Type B pancreatic cell (in vitro differentiated cells): ENCODE measurements around the gene PRADC1. TPM values are rescaled to one million over a fixed set of nuclear protein-coding genes. Genes with fewer than 3 reads are reported as not detected.
A peak's percentile ranks its signal among the peaks of the same experiment; 100 is the strongest.

ENCODE experiments used
- DNase-seq: peaks from one replicate; pipeline ENCODE4 v3.0.0; 2021; ENCODE audit warnings: mixed read lengths; ENCODE audit not compliant: unreplicated experiment; ENCODE audit errors: extremely low spot score
- H3K27ac Mint-ChIP-seq: 2 replicates; pipeline ENCODE4 v1.8.0; 2021; ENCODE audit warnings: mild to moderate bottlenecking, mixed read lengths
- H3K27me3 Mint-ChIP-seq: 2 replicates; pipeline ENCODE4 v1.8.0; 2021; ENCODE audit warnings: mixed read lengths
- H3K36me3 Mint-ChIP-seq: 2 replicates; pipeline ENCODE4 v1.8.0; 2021; ENCODE audit warnings: mixed read lengths
- H3K4me1 Mint-ChIP-seq: one replicate; pipeline ENCODE4 v1.8.0; 2021; ENCODE audit warnings: mixed read lengths; ENCODE audit not compliant: unreplicated experiment
- H3K4me3 Mint-ChIP-seq: 2 replicates; pipeline ENCODE4 v1.8.0; 2021; ENCODE audit warnings: mild to moderate bottlenecking, mixed read lengths
- H3K9me3 Mint-ChIP-seq: 2 replicates; pipeline ENCODE4 v1.8.0; 2021; ENCODE audit warnings: mixed read lengths
- total RNA-seq: library from RNA; stranded (reverse); gene quantifications from 2 replicates; pipeline ENCODE4 v1.2.1, GENCODE V29; 2021; ENCODE audit warnings: low replicate concordance
- TF ChIP-seq, protein P1 (sequence below): fragments of 200-600 bp; sonication (generic); conservative IDR thresholded peaks from 2 replicates; pipeline ENCODE4 v1.5.0; 2021; ENCODE audit warnings: antibody characterized with exemption, mild to moderate bottlenecking

The PRADC1 gene
- total RNA-seq, 1 donor from 2014 or later: 16.3 TPM

DNA sequence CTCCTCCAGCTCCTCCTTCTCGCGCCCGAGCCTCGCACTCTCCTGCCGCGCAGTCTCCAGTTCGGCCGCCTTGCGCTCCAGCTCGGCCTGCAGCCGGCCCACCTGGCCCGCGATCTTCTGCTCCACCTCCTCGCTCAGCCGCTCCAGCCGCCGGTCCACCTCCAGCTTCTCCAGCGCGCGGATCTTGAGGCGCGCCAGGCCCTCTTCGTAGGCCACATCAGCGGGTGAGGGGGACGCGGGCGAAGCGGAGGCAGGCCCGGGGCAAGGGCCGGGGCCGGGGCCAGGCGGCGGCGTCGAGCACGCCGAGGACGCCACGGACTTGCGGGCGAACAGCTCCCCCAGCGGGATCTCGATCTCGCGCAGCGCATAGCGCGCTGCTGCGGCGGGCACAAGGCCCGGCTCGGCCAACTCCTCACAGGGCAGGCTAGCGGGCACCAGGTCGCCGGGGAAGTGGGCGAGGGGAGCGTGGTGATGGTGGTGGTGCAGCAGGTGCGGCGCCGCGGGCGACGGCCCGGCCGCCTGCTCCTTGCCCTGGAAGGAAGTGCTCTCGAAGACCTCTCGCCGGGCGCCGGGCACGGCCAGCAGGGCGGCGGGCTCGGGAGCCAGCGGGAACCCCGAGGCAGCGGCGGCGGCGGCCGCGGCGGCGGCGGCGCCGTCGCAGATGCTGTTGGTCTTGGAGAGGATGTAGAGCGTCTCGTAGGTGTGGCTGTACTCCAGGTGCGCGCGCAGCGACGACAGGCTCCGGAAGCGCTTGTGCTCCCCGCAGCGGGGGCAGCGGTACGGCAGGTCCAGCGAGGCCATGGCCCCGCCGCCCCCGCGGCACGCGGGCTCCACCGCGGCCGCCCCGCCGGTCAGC lies 36.0 kb upstream of the PRADC1 start:
- H3K36me3 Mint-ChIP-seq: peaks cover 4% of the 10 kb centered on the region
- peaks cover 53% of the 10 kb centered on the region for H3K27me3 Mint-ChIP-seq
- no peaks in the 10 kb centered on the region for H3K4me1 Mint-ChIP-seq
- no peaks in the 10 kb centered on the region for H3K9me3 Mint-ChIP-seq
- TF ChIP-seq, protein P1, sequence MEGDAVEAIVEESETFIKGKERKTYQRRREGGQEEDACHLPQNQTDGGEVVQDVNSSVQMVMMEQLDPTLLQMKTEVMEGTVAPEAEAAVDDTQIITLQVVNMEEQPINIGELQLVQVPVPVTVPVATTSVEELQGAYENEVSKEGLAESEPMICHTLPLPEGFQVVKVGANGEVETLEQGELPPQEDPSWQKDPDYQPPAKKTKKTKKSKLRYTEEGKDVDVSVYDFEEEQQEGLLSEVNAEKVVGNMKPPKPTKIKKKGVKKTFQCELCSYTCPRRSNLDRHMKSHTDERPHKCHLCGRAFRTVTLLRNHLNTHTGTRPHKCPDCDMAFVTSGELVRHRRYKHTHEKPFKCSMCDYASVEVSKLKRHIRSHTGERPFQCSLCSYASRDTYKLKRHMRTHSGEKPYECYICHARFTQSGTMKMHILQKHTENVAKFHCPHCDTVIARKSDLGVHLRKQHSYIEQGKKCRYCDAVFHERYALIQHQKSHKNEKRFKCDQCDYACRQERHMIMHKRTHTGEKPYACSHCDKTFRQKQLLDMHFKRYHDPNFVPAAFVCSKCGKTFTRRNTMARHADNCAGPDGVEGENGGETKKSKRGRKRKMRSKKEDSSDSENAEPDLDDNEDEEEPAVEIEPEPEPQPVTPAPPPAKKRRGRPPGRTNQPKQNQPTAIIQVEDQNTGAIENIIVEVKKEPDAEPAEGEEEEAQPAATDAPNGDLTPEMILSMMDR: peak; percentile 50
- DNase-seq: no peak
- no peak overlapping the region for H3K27ac Mint-ChIP-seq
- H3K4me3 Mint-ChIP-seq: peak overlapping the region; percentile 79

DNA sequence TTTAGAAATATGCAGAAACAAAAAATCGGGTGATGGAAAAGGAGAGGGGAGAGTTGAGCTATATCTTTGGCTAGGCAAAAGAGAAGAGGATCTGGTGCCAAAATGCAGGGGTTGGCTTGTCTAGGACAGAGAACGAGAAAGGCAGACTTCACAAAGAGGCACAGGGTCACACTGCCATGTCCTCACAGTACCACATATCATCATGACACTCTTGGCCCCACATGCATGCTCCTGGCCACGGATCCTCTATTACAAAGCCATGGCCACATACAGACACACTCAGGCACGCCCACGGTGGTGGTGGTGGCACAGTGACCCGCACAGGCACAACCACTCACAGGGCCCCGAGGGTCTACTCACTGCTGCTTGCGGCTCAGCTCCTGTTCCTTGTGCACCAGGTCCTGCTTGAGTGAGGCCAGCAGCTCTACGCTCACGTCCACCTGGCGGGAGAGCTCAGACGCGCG lies 35.4 kb upstream of the PRADC1 start:
- Mint-ChIP-seq H3K27me3 (peaks cover 49% of the 10 kb centered on the region), H3K4me1 (no peaks in the 10 kb centered on the region), H3K36me3 (peaks cover 4% of the 10 kb centered on the region), H3K9me3 (no peaks in the 10 kb centered on the region), H3K4me3 (peak overlapping the region; percentile 79), H3K27ac (peak overlapping the region; percentile 37)
- TF ChIP-seq, protein P1: no peak
- no peak for DNase-seq

DNA sequence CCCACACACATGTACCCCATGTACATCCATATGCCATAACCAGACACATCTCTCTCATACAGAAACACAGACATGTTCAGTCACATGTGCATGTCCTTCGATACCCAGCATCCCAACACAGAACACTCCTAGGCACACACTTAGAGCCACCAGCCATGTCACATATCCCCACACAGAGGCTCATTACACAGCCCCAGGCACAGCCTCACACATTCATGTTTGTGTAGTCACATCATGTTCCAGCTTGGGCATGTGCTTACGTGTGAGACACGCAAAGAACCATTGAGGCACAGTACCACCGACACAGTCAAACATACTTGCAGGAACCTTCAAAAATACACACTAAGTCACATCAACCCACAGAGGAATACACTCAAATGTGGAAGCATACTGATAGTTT lies 34.0 kb upstream of the PRADC1 start:
- no peaks in the 10 kb centered on the region for H3K9me3 Mint-ChIP-seq
- peak overlapping the region; percentile 50 for H3K4me3 Mint-ChIP-seq
- TF ChIP-seq, protein P1: no peak
- H3K27ac Mint-ChIP-seq: peak overlapping the region; percentile 1
- no peaks in the 10 kb centered on the region for H3K4me1 Mint-ChIP-seq
- H3K27me3 Mint-ChIP-seq: peaks cover 45% of the 10 kb centered on the region
- peaks cover 4% of the 10 kb centered on the region for H3K36me3 Mint-ChIP-seq
- no peak for DNase-seq

DNA sequence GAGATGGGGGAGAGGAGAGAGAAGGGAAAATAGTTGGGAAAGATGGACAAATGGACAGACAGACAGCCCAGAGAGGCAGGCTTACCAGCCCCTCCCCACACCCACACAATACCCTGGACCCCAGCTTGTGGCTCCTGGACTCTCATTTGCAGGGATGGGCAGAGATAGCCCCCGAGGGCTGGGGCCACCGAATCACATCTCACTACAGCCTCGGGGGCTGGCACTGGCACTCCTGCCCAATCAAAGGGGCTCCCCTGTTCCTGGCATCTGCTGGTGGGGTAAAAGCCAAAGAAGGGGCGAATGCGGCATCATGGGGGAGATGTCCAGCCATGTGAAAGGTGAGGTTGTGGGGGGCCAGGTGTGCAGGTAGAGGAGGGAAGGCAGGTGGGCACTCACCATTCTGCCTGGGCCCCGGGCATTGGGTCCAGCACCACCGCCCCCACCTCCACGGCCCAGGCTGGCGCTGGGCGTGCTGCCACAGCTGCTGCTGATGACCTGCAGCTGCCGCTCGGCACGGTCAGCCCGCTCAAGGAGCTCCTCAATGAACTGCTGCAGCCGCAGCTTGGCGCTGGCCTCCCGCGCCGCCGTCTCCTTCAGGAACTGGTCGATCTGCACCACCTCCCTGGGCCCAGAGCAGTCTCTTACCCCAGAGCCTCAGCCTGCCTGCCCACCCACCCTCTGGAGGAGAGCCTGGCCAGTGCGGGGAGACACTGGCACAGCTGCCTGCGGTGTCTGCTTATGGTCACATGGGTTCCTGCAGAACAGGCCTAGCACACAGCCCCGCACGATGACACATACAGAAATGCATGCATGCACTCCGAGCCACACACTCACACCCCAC lies 33.2 kb upstream of the PRADC1 start:
- H3K9me3 Mint-ChIP-seq: no peaks in the 10 kb centered on the region
- H3K36me3 Mint-ChIP-seq: peaks cover 4% of the 10 kb centered on the region
- peak overlapping the region; percentile 50 for H3K4me3 Mint-ChIP-seq

More for the DNA sequence above, 33.2 kb upstream of the PRADC1 start:
- no peak for DNase-seq
- Mint-ChIP-seq H3K27me3 (peaks cover 40% of the 10 kb centered on the region), H3K4me1 (no peaks in the 10 kb centered on the region), H3K27ac (peak overlapping the region; percentile 1)
- TF ChIP-seq, protein P1: no peak
